Glomerular visceral epithelial cell (primary cell): ENCODE results near the gene WBP1.
"Not testable (repeated sequence)": the region's sequence is repeated elsewhere in the genome, so short reads cannot be mapped to it uniquely, and the experiment has no call there.

Experiments
- DNase-seq: peaks from one replicate; pipeline ENCODE4 v3.0.0-alpha.2; 2016; ENCODE audit errors: extremely low spot score

WBP1 gene

DNA sequence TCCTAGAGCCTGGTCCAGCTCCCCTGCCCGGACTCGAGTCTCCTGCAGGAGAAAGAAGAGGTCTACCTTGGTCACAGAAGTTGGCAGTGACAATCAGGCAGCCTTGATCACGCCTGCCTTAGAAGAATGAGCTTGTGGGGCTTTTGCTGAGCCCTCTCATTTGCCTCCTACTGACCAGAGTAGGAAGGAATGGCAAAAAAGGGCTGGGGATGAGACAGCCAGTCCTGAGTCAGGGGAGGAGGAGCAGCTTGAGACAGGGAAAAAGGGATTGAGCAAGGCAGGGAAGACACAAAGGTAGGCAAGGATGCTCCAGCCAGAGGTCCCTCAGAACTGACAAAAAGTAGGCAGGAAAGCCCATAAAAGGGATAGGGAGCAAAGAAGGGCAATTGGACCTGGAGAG, 30.7 kb upstream of the WBP1 start:
- DNase-seq: no peak

DNA sequence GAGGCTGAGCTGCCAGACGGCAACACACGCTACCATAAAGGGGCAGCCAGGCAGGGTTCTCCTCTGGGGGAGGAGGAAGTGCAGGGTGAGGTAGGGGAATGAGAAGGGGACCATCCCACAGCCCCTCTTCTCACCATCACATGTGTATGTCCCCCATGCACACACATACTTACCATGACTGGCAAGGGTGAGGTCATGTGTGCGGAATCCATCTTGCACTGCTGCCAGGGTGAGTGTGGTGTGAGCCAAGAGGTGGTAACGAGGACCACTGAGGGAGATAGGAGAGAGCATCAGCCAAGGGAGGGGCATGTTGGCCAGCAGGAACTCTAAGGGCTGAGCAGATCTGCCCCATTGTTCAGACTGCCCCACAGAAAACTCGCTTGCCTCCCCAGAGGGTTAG, 29.6 kb upstream of the WBP1 start:
- no peak for DNase-seq

- peak; percentile 30 for DNase-seq
Measured at GRCh38 chr2:74429487-74430451, 28.5 kb upstream of the WBP1 start.

DNA sequence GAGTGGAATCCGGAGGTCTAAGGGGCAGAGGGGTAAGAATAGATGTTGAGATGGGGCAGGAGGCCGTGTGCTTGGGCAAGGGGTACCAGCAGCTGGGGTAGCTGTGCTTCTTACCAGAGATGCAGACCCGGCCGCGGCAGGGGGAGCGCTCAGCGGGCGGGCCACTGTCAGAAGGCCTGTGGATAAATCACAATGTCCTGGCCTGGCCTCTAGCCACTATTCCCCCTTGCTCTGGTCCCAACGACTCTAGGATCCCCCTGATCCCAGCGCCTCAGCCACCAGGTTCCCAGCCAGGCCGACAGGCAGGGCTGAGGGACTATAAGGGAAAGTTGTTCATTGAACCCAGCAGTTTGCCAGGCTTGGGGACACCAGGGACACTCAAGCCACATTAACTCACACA, 27.7 kb upstream of the WBP1 start:
- DNase-seq: no peak

DNA sequence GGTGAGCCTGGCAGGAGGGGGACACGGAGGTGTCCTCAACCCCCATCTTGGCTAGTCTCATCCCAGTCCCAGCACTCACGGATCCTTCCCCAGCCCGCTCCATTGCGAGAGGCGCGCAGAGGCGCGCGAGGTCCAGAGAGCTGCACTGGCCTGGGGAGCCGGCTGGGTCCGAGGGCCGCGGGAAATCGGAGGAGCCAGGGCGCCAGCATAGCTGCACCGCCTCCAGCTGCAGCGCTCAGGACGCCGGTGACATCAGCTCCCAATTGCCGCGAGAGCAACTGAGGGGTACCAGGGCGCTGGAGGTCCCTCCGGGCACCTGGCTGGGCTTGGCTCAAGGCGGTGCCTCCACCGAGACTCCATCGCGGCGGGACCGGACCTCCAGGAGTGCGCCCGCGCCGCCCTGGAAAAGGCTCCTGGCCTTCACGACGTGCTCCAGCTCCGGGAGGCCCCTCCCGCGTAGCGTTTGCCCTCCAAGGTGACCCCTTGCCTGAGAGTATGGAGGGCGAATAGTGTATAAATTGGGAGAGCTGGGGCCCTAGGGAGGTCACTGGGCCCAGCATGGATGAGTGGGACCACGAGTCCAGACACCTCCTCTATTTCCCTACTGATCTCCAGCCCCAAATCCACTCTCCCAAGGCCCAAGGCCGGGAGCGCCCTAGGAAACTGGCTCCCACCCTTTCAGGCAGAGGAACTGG, 22.0 kb upstream of the WBP1 start:
- no peak for DNase-seq

- no peak for DNase-seq
Measured at GRCh38 chr2:74436848-74437695, 21.2 kb upstream of the WBP1 start.

- DNase-seq: no peak
Measured at GRCh38 chr2:74438248-74438647, 20.0 kb upstream of the WBP1 start.

DNA sequence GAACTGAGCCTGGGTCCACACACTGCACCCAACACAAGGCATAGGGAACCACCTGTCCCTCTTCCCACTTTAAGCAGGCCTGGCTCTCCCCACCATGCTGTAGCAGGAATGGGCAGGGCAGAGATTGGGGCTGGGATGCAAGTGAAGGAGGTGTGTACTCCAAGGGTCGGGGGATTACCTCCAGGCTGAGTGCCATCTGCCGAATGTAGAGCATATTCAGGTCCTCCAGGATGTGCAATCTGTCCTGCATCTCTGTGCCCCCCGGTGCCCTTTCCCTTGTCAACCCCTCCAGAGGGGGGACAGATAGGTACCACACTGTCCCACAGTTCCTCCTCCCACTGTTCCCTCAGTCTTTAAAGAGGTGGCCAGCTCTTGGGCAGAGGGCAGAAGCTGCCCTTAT, 18.9 kb upstream of the WBP1 start:
- no peak for DNase-seq

DNA sequence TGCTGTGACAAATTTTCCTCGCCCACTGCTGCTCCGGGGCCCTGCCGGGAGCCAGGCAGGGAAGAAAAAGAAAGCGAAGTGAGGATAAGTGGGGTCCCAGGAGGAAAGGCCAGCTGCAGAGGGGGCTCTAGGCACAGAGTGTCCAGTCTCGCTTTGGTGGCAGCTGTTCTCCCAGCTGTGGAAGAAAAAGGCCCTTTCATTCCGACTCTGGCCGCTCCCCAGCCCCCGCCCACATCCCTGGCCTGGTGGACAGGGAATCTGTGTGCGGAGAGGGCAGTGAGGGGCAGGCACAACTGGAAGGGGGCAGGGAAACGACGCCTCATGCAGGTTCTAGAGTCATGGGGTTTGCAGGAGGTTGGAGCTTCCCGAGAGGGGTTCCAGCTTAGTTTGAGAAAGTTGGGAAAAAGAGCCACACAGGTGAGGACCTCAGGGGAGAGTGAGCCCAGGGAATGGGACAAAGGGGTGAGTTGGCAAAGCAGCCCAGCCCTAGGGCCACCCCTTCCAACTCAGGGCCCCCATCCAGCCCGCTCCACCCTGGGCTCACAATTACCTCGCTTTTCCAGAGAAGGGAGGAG, 18.3 kb upstream of the WBP1 start:
- DNase-seq: peak; percentile 34

GRCh38 chr2:74440378-74441169, 17.7 kb upstream of the WBP1 start:
- peak; percentile 86 for DNase-seq

DNA sequence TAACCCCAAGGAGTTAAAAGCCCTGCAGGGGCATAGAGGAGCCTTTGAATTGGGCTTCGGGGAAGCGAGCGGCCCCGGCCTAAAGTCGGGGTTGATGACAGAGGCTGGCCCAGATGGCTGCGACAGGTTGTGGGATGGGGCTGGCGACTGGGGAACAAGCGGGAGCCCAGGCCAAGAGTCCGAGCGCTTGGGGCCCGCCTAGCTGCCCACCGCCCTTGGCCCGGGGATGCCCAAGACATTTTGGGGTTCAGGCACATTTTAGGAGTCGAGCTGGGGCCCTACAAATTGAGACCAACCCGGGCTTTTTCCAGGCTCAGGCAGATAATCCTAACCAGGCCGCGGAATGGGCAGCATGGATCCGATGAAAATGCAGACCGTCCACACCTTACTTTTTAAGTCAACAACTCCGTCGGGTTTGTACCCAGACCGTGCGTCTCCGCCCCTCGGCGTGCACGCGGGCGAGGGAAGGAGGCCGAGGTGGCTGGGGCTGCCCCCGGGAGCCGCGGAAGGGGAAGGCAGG, 17.0 kb upstream of the WBP1 start:
- no peak for DNase-seq

GRCh38 chr2:74441690-74442482, 16.4 kb upstream of the WBP1 start, which contains the start of gene RTKN:
Gene RTKN (minus strand): TSS chr2:74441937. CDS start chr2:74441816, 121 bp downstream.
- DNase-seq: peak; percentile 73

GRCh38 chr2:74442483-74443297, 15.5 kb upstream of the WBP1 start:
- not testable (repeated sequence) for DNase-seq

DNA sequence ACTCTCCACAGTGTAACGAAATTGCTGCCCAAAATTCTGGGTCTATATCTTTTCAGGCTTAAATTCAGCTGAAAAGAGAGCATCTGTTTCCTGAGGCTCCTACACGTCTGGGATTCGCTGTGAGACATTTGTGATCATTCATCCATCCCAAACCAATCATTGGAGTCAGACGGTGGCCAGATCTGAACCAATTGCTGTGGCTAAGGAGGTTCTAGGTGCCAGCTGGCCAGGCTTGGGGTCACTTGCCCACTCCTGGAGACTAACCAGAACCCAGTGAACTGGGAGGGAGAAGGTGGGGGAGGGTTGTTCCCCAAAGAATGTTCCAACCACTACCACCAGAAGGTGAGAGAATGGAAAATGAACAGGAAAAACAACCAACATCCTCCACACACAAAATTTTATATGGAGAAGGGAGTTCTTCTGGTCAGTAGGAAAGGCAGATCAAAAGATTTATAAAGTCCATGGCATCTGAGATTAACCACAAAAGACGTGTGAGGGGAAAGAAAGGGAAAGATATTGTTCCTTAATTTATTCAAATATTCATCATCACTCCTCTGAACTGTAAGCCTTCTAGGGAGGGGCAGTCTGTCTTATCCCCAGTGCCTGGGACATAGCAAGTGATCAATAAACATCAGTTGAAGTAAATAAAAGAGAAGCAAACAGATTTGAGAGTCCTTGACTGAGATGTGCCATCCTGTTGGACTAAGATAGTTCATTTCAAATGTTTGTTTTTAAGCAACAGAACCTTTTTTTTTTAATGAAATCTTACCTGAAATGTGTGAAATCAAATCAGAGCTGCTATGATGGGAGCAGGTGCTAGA, 13.5 kb upstream of the WBP1 start:
- DNase-seq: no peak

DNA sequence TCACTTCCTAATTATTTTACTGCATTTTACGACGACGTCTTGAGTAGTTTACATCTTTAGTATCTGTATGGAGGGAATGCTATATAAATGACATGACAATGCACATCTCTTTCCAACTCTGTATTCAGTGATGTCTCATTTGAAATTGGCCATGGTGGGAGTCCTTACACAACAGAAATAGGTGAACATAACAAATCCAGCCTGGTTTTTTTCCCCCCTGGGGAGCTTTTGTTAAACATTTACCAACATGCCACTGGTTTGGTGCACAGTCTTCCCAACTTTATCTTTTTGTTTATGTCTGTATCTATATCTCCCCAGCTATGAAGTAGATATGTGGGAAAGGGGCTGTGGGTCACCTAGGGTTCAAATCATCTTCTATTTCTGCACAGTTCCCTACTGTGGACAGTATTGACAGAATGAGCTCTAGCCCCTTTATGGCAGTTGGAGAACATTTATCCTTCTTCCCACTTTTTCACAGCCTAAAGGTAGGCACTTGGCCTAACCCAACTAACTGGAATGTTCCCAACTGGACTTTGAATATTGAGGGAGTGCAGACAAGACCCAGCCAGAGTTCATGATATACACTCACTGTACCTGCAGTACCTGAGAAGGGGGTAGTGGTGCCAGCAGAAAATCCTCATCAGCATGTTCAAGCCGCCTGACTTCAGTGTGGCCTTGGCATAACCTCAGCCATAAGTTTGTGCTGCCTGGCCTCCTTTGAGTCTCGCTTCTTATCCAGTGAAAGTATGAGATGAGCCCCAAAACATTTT, 10.8 kb upstream of the WBP1 start:
- no peak for DNase-seq

- no peak for DNase-seq
Measured at GRCh38 chr2:74448771-74449170, 9.5 kb upstream of the WBP1 start.

- no peak for DNase-seq
Measured at GRCh38 chr2:74450570-74451190, 7.6 kb upstream of the WBP1 start.
